Epidermal melanocyte (primary cell): Measurements from ENCODE around the gene OPHN1.
"Not testable (repeated sequence)": the region's sequence is repeated elsewhere in the genome, so short reads cannot be mapped to it uniquely, and the experiment has no call there.

Source experiments
- DNase-seq: peaks from one replicate; pipeline ENCODE4 v3.0.0; 2011; ENCODE audit warnings: low spot score; ENCODE audit not compliant: insufficient read length

The OPHN1 gene

DNA sequence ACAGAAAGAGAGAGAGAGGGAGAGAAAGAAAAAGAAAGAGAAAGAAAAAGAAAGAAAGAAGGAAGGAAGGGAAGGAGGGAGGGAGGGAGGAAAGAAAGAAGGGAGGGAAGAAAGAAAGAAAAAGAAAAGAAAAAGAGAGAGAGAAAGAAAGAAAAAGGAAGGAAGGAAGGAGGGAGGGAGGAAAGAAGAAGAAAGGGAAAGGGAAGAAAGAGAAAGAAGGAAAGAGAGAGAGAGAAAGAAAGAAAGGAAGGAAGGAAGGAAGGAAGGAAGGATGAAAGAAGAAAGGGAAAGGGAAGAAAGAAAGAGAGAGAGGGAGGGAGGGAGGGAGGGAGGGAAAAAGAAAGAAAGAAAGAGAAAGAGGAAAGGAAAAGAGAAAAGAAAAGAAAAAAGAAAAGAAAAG lies 10.8 kb downstream of the OPHN1 start:
- no peak for DNase-seq

DNA sequence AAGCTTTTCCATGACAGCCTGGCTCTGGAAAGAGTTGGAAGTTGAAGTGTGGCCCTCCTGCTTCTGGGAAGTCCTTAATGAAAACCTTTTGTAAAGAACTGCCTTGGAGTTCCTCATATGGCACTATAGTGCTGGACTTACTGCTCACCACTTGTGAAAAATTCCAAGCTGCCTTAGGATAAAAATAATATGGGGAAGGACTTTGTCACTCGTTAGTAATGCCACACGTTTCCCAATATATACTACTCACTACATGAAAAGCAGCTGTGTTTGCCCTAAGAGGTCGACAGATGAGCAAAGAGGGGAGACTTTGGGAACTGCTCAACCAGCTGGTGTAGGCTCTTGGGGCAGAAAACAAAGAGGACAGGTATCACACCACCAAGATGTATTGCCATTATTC lies 11.7 kb downstream of the OPHN1 start:
- DNase-seq = no peak

DNA sequence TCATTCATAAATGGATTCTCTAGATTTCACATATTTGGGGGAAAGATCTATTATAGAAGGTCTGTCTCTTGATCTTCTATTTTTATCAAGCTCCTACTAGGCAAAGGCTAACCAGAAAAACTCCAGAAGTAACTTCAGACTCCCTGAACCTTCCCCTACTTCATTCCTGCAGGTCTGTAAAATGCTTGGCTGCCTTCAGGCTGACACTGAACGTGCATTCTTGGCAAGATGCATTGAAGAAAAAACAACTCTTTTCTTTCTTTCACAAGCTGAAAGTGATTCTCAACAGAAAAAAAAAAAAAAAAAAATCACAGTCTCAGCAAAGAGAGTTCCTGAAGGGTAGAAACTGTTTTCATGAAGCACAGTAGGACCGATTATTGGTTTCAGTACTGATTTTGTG lies 12.7 kb downstream of the OPHN1 start:
- DNase-seq = no peak

DNA sequence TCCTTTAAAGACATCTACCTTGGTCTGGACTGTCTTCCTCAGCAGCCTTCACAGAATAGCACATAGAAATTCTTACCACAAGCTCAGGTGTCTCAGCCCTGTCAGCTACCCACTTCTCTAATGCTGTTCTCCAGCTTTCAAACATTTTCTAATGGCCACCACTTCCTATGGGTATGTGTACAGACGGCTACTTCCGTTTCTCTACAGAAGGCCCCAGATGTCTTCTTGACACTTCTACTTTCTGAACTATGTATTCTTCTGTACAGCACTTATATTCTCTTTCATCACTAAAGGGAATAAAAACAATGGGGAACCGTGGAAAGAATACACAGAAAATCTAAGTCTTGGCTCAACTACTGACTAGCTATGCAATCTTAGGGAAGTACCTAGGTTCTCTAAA lies 13.3 kb downstream of the OPHN1 start:
- no peak for DNase-seq

DNA sequence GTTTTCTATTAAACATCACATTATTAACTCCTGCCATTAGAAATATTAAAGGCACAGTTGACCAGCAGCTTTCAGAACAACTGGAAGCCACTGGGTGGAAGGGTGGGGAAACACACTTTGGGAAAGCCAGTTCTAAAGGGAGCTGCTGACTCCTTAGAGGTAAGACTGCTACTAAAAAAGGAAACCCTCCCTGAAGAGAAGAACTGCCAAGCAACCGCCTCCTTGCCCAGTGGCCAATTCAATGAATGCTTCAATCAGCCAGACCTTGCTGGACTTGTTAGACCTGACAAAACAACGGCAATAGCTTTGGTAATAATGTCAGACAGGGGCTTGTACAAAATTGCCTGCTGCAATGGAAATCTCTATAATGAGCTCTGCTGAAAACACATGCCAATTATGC lies 15.6 kb downstream of the OPHN1 start:
- DNase-seq = no peak

DNA sequence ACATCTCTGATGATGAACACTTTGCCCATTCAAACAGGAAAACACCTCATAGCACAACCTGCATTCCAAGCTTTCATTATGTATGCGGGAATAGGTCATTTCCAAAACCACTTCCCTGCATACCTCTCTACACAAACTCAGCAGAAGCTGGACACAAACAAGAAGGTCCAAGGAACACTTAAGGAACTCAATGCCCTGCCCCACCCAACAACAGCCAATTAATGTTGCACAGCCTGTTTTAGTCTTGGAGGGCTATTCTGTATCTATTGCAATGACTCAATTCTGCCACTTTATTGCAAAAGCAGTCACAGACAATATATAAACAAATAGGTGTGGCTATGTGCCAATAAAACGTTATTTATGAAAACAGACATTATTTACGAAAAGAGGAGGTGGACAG lies 16.7 kb downstream of the OPHN1 start:
- no peak for DNase-seq

DNA sequence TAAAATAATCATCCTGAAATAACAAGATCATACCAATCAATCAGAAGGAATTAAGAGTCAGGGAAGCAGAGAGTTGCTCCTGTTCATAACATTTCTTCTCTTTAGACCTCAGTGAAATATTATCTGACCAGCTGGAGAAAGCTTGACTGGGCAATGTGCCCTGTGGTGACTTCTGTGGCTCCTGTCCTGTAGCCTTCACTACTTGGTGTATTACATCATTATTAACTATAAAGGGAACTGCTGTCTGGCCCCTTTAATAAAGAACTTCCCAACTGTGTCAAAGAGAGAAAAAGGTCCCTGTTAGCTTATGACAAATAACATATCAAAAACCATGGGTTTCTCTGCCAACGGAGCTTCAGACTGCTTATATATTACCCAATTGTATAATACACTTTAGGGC lies 18.0 kb downstream of the OPHN1 start:
- DNase-seq = no peak

DNA sequence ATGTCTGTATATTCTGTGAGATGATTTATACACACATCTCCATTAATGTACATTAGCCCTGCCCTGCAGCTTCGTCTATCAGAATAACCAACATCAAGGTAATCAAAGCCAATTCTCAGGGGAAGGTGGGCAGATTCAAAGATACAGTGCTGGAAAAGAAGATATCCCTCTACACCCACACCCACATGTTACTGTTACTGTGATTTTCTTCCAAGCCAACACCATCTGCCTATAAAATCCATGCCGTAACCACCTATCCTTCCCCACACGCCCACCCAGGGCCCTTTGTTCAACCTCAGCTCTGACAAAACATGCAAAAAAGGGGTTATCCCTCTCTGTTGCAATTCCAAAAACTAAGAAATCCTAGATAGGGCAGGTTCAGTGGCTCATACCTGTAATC lies 20.0 kb downstream of the OPHN1 start:
- no peak for DNase-seq

DNA sequence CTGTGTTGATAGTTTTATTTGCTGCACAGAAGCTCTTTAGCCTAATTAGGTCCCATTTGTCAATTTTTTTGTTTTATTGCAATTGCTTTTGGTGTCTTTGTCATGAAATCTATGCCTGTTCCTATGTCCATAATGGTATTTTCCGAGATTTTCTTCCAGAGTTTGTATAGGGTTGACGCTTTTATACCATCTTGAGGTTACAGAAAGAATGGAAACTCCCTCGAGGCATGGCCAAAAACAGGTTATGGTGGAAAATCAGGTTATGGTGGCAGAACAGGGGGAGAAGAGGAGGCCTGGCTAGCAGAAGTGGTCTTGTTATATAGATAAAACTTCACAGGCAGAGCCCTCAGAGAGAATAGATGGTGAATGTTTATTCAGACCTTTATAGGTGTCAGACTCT lies 21.6 kb downstream of the OPHN1 start:
- DNase-seq = no peak

DNA sequence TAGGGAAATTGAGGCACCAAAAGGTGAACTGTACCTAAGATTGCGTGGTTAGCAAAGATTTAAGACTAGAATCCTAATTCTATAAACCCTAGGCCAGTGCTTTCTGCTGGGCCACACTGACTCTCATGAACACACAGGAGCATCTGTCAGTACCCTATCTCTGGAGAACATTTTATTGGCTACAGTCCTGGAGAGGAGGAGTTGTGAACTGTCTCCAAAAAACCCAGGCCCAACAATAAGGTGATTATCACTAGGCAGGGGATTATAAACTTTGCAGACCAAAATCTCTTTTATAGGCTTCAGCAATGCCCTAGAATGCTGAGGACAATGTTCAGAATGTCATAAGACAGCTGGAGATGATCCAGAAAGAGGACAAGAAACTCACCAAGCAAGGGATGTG lies 24.1 kb downstream of the OPHN1 start:
- DNase-seq = no peak

DNA sequence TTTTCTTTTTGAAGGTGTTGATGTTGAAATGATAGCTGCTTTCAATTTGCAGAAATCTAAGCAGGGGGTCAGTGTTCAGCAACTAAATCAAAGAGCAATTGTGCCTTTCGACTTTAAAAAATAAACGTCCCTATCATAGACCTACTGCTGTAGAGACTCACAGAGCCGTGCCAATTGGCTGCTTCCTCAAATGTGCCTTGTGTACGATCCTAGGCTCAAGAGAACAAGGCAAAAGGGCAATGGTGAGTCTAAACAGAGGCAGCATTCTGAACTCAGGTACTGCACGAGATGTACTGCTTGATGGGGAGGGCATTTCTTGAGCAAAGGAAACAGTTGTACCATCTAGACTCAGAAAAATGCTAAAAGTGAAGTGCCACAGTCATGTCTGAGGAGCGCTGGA lies 29.8 kb downstream of the OPHN1 start:
- no peak for DNase-seq

DNA sequence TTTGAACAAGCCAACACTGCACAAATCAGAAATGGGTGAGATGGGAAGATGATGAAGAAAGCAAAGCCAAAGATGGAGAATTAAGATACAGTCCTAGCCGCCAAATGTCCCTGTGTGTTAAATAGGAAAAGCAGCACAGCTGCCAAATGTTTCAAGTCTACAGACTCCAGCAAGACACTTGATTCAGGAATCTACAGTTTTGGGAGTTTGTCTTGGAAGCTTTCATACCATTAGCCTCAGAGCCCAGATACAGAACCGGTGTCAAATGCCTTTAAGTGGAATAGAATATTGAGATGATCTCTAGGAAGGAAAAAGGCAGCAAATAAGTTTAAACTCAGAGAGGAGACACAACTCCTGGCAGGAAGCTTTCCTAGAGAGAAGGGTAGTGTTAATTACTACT lies 30.3 kb downstream of the OPHN1 start:
- no peak for DNase-seq

DNA sequence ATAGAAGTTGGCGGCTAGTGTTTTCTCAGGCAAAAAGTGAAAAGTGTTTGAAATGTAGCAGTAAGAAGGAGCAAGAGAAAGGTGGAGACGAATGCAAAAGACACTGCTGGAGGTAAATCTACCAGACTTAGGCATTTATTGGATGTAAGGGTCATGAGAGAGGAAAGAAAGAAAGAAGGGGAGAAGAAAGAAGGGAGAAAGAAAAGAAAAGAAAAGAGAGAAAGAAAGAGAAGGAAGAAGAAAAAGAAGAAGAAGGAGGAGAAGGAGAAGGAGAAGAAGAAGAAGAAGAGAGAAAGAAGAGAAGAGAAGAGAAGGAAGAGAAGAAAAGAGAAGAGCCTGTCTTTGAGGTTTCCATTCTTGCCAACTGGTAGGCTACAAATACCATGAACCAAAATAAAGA lies 31.2 kb downstream of the OPHN1 start:
- no peak for DNase-seq

DNA sequence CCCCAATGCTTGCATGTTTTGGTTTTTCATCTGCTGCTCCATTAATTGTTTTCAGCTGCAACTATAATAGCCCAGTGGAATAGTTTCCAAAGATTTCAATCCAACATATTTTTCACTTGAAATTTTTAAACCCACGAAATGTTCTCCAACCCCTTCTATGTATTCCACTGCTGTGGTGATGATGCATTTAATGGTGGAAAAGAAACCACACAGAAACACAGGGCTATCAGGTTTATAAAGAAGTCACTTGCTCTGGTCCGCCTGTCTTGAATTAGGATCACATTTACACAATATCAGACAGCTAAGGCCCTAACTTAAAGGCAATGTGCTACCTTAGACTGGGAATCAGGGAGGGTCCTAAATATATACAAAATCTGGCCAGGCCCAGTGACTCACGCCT lies 35.0 kb downstream of the OPHN1 start:
- DNase-seq = no peak

DNA sequence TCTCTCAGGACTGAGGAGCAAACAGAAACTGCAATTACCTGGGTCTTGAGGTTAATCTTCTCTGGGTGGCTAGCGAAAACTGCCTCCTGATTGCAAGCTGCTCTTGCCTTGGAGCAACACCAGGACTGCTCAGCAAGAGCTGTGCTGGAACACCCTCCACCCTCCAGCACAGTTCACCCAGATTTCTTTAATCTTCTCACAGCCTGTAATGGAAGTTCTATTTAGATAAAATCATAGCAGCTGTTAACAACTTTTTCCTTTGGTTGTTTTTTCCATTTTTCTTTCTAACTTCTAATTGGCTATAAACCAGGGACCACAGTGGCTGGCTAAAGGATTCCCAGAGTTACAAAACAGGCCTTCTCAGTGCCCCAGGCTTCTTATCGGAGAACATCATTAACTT lies 36.3 kb downstream of the OPHN1 start:
- DNase-seq = no peak

DNA sequence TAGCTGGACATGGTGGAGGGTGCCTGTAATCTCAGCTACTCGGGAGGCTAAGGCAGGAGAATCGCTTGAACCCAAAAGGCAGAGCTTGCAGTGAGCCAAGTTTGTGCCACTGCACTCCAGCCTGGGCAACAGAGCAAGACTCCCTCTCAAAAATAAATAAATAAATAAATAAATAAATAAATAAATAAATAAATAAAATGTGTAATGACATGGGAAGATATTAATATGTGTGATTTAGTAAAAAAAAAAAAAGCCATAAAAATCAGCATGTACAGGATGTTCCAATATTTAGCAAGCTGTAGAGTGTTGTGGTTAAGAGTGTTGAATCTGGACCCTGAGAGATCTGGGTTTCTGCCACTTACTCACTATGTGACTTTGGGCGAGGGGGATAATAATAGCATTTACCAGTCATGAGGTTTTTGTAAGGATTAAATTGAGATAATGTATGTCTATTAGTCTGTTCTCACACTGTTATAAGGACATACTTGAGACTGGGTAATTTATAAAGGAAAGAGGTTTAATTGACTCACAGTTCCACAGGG lies 43.8 kb downstream of the OPHN1 start:
- not testable (repeated sequence) for DNase-seq

DNA sequence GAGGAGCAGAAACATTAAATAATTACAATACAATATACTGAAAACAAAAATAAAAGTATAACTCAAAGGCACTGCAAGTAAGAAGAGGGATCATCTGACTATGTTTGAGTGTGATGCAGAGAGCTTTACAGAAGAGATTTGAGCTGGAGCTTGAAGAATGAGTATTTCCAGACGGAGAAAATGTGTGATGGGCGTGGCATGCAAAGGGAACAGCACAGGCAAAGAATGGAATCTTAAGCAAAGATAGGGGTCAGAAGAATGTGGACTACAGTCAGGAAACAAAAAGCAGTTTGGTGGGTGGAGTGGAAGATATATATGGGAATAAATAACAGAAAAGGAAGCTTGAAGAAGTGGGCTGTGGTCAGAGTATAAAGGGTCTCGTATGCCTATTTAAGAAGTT lies 45.5 kb downstream of the OPHN1 start:
- no peak for DNase-seq

DNA sequence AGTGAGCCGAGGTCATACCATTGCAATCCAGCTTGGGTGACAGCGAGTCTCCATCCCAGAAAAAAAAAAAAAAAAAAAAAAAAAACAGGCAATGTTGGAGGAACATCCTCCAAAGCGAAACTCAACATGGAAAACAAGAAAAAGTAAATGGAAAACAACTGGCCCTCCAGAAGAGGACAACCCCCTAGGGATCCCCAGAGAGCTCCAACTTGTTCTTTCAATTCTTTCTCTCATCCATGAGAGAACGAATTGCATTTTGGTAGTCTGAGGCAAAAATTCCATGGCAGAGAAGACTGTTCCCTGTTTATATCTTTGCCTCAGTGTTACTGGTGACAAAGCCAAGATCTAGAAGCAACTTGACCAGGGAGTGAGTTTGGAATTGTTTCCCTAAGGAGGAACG lies 49.8 kb downstream of the OPHN1 start:
- no peak for DNase-seq

DNA sequence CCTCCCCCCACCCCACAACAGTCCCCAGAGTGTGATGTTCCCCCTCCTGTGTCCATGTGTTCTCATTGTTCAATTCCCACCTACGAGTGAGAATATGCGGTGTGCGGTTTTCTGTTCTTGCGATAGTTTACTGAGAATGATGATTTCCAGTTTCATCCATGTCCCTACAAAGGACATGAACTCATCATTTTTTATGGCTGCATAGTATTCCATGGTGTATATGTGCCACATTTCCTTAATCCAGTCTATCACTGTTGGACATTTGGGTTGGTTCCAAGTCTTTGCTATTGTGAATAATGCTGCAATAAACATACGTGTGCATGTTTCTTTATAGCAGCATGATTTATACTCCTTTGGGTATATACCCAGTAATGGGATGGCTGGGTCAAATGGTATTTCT lies 55.7 kb downstream of the OPHN1 start:
- not testable (repeated sequence) for DNase-seq

DNA sequence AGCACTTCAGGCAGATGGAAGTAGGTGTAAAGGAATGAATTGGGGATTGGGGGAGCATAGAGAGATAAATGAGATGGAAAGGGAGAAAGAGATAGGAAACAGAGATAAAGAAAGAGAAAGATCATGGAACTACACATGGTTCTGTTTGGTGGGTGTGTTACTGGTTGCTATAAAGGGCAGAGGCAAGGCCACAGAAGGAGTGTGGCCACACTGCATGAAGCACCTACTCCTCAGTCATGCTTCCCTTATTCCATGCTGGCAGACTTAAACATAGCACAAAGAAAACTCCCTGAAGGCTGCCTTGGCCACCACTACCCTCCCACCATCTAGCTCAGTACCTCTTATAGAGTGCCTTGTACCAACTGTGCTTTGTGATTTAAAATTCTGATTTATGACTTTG lies 56.9 kb downstream of the OPHN1 start:
- DNase-seq = no peak

DNA sequence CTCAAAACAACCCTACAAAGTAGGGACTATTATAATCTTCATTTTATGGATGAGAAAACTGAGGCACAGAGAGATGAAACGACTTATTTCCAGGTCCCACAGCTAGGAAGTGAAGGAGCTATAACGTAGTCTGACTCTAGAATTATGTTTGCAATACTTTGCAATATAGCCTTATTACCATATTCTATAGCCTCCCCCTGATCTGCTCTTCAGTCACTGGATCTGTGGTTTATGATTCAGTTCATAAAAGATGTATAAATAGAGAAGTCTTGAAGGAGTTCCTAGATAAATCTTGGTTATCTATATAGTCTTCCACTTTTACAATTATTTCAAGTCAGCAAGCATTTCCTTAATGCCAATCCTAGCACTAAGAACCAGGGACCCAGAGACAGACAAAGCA lies 57.5 kb downstream of the OPHN1 start:
- DNase-seq = no peak

DNA sequence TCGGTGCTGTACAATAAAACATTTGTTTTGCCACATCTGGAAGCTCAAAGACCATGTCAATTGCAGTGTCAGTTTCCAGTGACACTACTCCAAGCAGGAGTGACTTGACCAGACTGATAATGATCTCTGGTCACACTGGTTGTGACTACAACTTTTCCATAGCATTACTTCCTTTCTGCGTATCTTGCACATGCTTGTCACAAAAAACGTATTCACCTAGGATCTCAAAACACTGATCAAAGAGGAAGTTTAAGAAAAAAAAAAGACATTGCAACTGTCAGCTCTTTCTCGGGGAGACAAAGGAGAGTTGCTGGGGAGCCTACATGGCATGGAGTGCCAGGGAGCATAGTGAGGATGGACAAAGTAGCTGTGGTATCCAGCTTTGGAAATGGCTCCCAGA lies 60.6 kb downstream of the OPHN1 start:
- DNase-seq = no peak

DNA sequence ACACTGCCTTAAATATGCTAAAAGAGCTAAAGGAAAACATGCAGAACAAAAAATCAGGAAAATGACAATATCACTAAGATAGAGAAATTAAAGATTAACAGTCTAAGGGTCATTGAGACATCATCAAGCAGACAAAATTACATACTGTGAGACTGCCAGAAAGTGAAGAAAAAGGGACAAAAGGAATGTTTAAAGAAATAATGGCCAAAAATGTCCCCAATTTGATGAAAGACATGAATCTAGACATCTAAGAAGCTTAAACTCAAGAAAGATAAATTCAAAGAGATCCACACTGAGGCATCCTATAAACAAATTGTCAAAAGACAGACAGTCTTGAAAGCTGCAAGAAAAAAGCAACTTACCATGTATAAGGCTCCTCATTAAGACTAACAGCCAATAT lies 63.7 kb downstream of the OPHN1 start:
- DNase-seq = no peak

DNA sequence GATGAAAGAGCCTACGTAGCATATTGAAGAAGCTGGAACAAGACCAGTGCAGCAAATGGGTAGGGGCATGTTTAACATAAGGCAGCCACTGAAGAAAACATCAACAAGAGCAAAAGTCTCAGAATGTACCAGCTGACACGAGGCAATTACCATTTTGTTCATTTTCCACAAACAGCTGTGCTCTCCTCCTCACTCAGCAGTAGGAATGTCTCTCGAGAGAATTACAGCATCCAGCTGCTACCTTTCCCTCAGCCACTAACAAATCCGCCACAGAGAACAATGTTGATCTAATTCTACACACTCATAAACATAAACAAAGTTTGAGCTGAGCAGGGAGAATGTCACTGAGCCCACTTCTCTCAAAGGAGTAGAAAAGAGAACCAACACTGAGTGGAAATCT lies 68.0 kb downstream of the OPHN1 start:
- DNase-seq = no peak
